Activated CD8-positive, alpha-beta memory T cell treated with anti-CD3 and anti-CD28 coated beads, Interleukin-2, amount 50 U/mL, for 24 hours (primary cell): ENCODE data around the gene SCN10A.

Experiments used
- DNase-seq: peaks from one replicate; pipeline ENCODE4 v3.0.0-alpha.2; 2020; ENCODE audit errors: extremely low read depth

SCN10A gene

GRCh38 chr3:38773528-38773927, 42.5 kb downstream of the SCN10A start:
- DNase-seq = no peak

GRCh38 chr3:38763569-38763968, 52.4 kb downstream of the SCN10A start:
- no peak for DNase-seq

GRCh38 chr3:38758557-38758956, 57.5 kb downstream of the SCN10A start:
- DNase-seq = no peak

GRCh38 chr3:38757721-38758120, 58.3 kb downstream of the SCN10A start:
- no peak for DNase-seq

GRCh38 chr3:38756892-38757291, 59.1 kb downstream of the SCN10A start:
- no peak for DNase-seq

GRCh38 chr3:38755130-38755529, 60.9 kb downstream of the SCN10A start:
- DNase-seq = no peak

- DNase-seq = no peak
Observed at GRCh38 chr3:38746641-38747040, 69.4 kb downstream of the SCN10A start.

- DNase-seq = no peak
Observed at GRCh38 chr3:38743043-38743442, 73.0 kb downstream of the SCN10A start.

GRCh38 chr3:38742550-38742949, 73.5 kb downstream of the SCN10A start:
- no peak for DNase-seq

GRCh38 chr3:38740537-38740936, 75.5 kb downstream of the SCN10A start:
- no peak for DNase-seq

GRCh38 chr3:38739931-38740330, 76.1 kb downstream of the SCN10A start:
- no peak for DNase-seq

- no peak for DNase-seq
Observed at GRCh38 chr3:38739396-38739689, 76.7 kb downstream of the SCN10A start.

GRCh38 chr3:38738630-38739395, 77.2 kb downstream of the SCN10A start:
- DNase-seq = no peak

GRCh38 chr3:38731522-38731921, 84.5 kb downstream of the SCN10A start:
- DNase-seq = no peak

- no peak for DNase-seq
Observed at GRCh38 chr3:38730281-38730680, 85.7 kb downstream of the SCN10A start.

GRCh38 chr3:38728008-38728407, 88.0 kb downstream of the SCN10A start:
- no peak for DNase-seq

- DNase-seq = no peak
Observed at GRCh38 chr3:38726751-38727150, 89.3 kb downstream of the SCN10A start.

- no peak for DNase-seq
Observed at GRCh38 chr3:38725726-38726419, 90.1 kb downstream of the SCN10A start.

- no peak for DNase-seq
Observed at GRCh38 chr3:38724392-38724736, 91.7 kb downstream of the SCN10A start.

- no peak for DNase-seq
Observed at GRCh38 chr3:38723569-38724391, 92.2 kb downstream of the SCN10A start.

GRCh38 chr3:38722781-38723568, 93.0 kb downstream of the SCN10A start:
- no peak for DNase-seq

GRCh38 chr3:38721207-38721772, 94.7 kb downstream of the SCN10A start:
- DNase-seq = no peak
